Endothelial cell of umbilical vein (primary cell): ENCODE results near the gene ZNF106. TPM values are rescaled to one million over a fixed set of nuclear protein-coding genes. Genes with fewer than 3 reads are reported as not detected.

ENCODE experiments used
- BruUV-seq: library from RNA; stranded (reverse); fragments of 400-500 nt; replicated peaks from 2 replicates; lab custom pipeline; 2021; lab: Mats Ljungman, UMichigan
- CTCF ChIA-PET: fragments of 300-600, 350-600 bp; sonication (Branson Sonifier 250); formaldehyde crosslinking; loops from one replicate; lab custom pipeline; 2021; ENCODE audit warnings: antibody characterized with exemption, inconsistent platforms; lab: Charles Lee
- POLR2A ChIA-PET: fragments of 300-600, 350-600 bp; sonication (Branson Sonifier 250); formaldehyde crosslinking; loops from one replicate; lab custom pipeline; 2021; ENCODE audit warnings: antibody characterized with exemption, inconsistent platforms; lab: Charles Lee
- DNase-seq: peaks from one replicate; pipeline ENCODE4 v3.0.0-alpha.2; 2011; ENCODE audit warnings: low read depth, low spot score
- FAIRE-seq: peaks from 2 replicates; lab custom pipeline; 2011; peaks lifted over from hg19 to GRCh38; lab: Jason Lieb, UNC
- H2AFZ ChIP-seq: 2 replicates; pipeline ENCODE4 v1.6.0; 2012; ENCODE audit warnings: low read depth, low read length, control low read depth, inconsistent platforms
- H3K27ac ChIP-seq: 2 replicates; pipeline ENCODE4 v1.5.1; 2011; ENCODE audit warnings: low read depth, mild to moderate bottlenecking, control low read depth, low read length, moderate library complexity; ENCODE audit not compliant: insufficient read depth
- H3K27me3 ChIP-seq, 2 experiments: 2 replicates each; pipeline versions ENCODE4 v1.6.0 to v1.6.1; 2011; ENCODE audit warnings: low read length in 2 of 2, mixed read lengths in 1 of 2; ENCODE audit not compliant: control insufficient read depth in 2 of 2, insufficient read depth in 2 of 2
- H3K36me3 ChIP-seq, 2 experiments: 2 replicates in 1 of 2; 3 replicates in 1 of 2; pipeline ENCODE4 v1.5.1; 2011; ENCODE audit warnings: low read length in 2 of 2, mild to moderate bottlenecking in 1 of 2, moderate library complexity in 1 of 2; ENCODE audit not compliant: control insufficient read depth in 2 of 2, insufficient read depth in 2 of 2; ENCODE audit errors: extremely low read depth in 1 of 2
- H3K4me1 ChIP-seq: 3 replicates; pipeline ENCODE4 v1.5.1; 2011; ENCODE audit warnings: mild to moderate bottlenecking, low read length; ENCODE audit not compliant: control insufficient read depth, insufficient read depth; ENCODE audit errors: extremely low read depth
- H3K4me2 ChIP-seq: 2 replicates; pipeline ENCODE4 v1.6.1; 2011; ENCODE audit warnings: low read length, control low read depth, mixed read lengths; ENCODE audit not compliant: insufficient read depth
- H3K4me3 ChIP-seq, 3 experiments: fragments of 200-600 bp in 1 of 3; sonication (generic), shearing (Covaris generic) in 1 of 3; replicated peaks in 1 of 3; 2 replicates each; pipeline ENCODE4 v1.5.1; 2011 to 2016; ENCODE audit warnings: control low read depth in 3 of 3, low read length in 3 of 3, mild to moderate bottlenecking in 2 of 3, inconsistent platforms in 1 of 3, low read depth in 1 of 3, moderate library complexity in 1 of 3; ENCODE audit not compliant: insufficient read depth in 1 of 3
- H3K79me2 ChIP-seq: 2 replicates; pipeline ENCODE4 v1.6.0; 2012; ENCODE audit warnings: low read length, inconsistent platforms; ENCODE audit not compliant: control insufficient read depth, insufficient read depth
- H3K9ac ChIP-seq: replicated peaks from 2 replicates; pipeline ENCODE3; 2011; ENCODE audit warnings: low read length, control low read depth; ENCODE audit not compliant: insufficient read depth; ENCODE audit errors: extremely low read depth
- H3K9me1 ChIP-seq: replicated peaks from 3 replicates; pipeline ENCODE4 v1.6.0; 2011; ENCODE audit warnings: mild to moderate bottlenecking, low read length; ENCODE audit not compliant: control insufficient read depth, insufficient read depth; ENCODE audit errors: extremely low read depth
- H3K9me3 ChIP-seq: replicated peaks from 2 replicates; pipeline ENCODE4 v1.5.1; 2012; ENCODE audit warnings: low read length, inconsistent platforms; ENCODE audit not compliant: control insufficient read depth, insufficient read depth
- H4K20me1 ChIP-seq: replicated peaks from 2 replicates; pipeline ENCODE3; 2011; ENCODE audit warnings: mild to moderate bottlenecking, low read length; ENCODE audit not compliant: control insufficient read depth, insufficient read depth; ENCODE audit errors: extremely low read depth
- EZH2 ChIP-seq: IDR thresholded peaks from 2 replicates; pipeline ENCODE4 v1.6.1; 2012; ENCODE audit warnings: borderline replicate concordance, low read depth, mild to moderate bottlenecking, moderate library complexity, low read length, inconsistent platforms; ENCODE audit not compliant: severe bottlenecking
- FOS ChIP-seq: IDR thresholded peaks from 2 replicates; pipeline ENCODE4 v1.6.1; 2011; ENCODE audit warnings: mild to moderate bottlenecking, low read length, moderate library complexity, borderline replicate concordance; ENCODE audit not compliant: insufficient read depth
- GATA2 ChIP-seq: IDR thresholded peaks from 2 replicates; pipeline ENCODE4 v1.7.0; 2011; ENCODE audit warnings: low read depth, mild to moderate bottlenecking, moderate library complexity, mixed read lengths, low read length; ENCODE audit not compliant: insufficient read length, insufficient read depth
- JUN ChIP-seq: IDR thresholded peaks from 2 replicates; pipeline ENCODE4 v1.6.1; 2011; ENCODE audit warnings: borderline replicate concordance, low read depth; ENCODE audit not compliant: insufficient read length, insufficient read depth
- MAX ChIP-seq: IDR thresholded peaks from 2 replicates; pipeline ENCODE4 v1.6.1; 2011; ENCODE audit not compliant: insufficient read depth, insufficient read length
- MYC ChIP-seq: IDR thresholded peaks from one replicate; pipeline ENCODE4 v1.6.1; 2011; ENCODE audit warnings: mild to moderate bottlenecking, low read depth, low read length
- POLR2A ChIP-seq: IDR thresholded peaks from 2 replicates; pipeline ENCODE4 v1.6.1; 2012; ENCODE audit warnings: low read depth, mild to moderate bottlenecking, control low read depth, low read length
- POLR2AphosphoS5 ChIP-seq: IDR thresholded peaks from 2 replicates; pipeline ENCODE4 v1.6.1; 2012; ENCODE audit warnings: low read depth, mild to moderate bottlenecking, control low read depth, low read length, moderate library complexity; ENCODE audit not compliant: insufficient read depth
- dilution Hi-C: fragments of 300-500 bp; cut with MboI; formaldehyde crosslinking; loops from one replicate; pipeline ENCODE4 v1.15.0; 2019; ENCODE audit warnings: low sequenced_read_pairs; ENCODE audit not compliant: extremely low pct_ligation_motif_present
- intact Hi-C: fragments of 100-400 bp; cut with micrococcal nuclease; formaldehyde crosslinking; loops from one replicate; pipeline ENCODE4 v1.10.0; 2022
- polyA plus RNA-seq, 4 experiments: library from polyadenylated mRNA; depleted of rRNA in 3 of 4; stranded (reverse) in 3 of 4; unstranded in 1 of 4; fragments of >200 nt; gene quantifications; 2 replicates each; pipeline versions ENCODE4 v1.2.1 to v1.2.3, GENCODE V29; 2011 to 2012; ENCODE audit warnings: missing spikeins in 1 of 4
- total RNA-seq: library from RNA; stranded (reverse); gene quantifications from 2 replicates; pipeline ENCODE4 v1.2.3, GENCODE V29; 2021

The ZNF106 gene
- total and polyA plus RNA-seq, 2 donors (not counting 3 experiments of a cell fraction or from before 2014, with no cell fraction given) = 18.9 to 53.5 TPM

GRCh38 chr15:42368096-42368495 is 122.8 kb downstream of the ZNF106 start:
- no peaks in the 10 kb centered on the region for H4K20me1 ChIP-seq
- peaks cover 0 to 3% of the 10 kb centered on the region in 2 experiments for H3K27me3 ChIP-seq
- DNase-seq = no peak
- no peaks in the 10 kb centered on the region for H3K79me2 ChIP-seq
- FAIRE-seq = no peak
- TF ChIP-seq MAX (no peak), EZH2 (no peak), JUN (no peak), POLR2AphosphoS5 (no peak), FOS (no peak)
- no peak overlapping the region for H3K9ac ChIP-seq
- H3K4me2 ChIP-seq = no peak overlapping the region
- no peak overlapping the region for H3K27ac ChIP-seq
- no peaks in the 10 kb centered on the region for H3K4me1 ChIP-seq
- no TSS peak for BruUV-seq
- H3K36me3 ChIP-seq = no peaks in the 10 kb centered on the region
- no peaks in the 10 kb centered on the region for H3K9me1 ChIP-seq
- intact Hi-C loops (no loop called here), dilution Hi-C loops (no loop called here)
- H2AFZ ChIP-seq = no peak overlapping the region
- H3K4me3 ChIP-seq = no peak overlapping the region
- no peaks in the 10 kb centered on the region for H3K9me3 ChIP-seq
- ChIA-PET POLR2A (no interaction called here), CTCF (interaction anchor here (0.7 to 2.5 kb wide), 5 partner anchors 8 to 31 kb away, joined by 3 to 13 read pairs (median 4); no protein-coding TSS in a partner anchor)

GRCh38 chr15:42367041-42367440 is 123.9 kb downstream of the ZNF106 start:
- FAIRE-seq (no peak), DNase-seq (no peak)
- Histone ChIP-seq H3K4me3 (no peak overlapping the region), H3K9me1 (no peaks in the 10 kb centered on the region), H3K79me2 (no peaks in the 10 kb centered on the region), H3K9ac (no peak overlapping the region), H3K4me2 (no peak overlapping the region), H3K4me1 (no peaks in the 10 kb centered on the region), H3K36me3 (no peaks in the 10 kb centered on the region), H2AFZ (no peak overlapping the region), H3K27ac (no peak overlapping the region), H3K9me3 (no peaks in the 10 kb centered on the region), H3K27me3 (peaks cover 0 to 3% of the 10 kb centered on the region in 2 experiments), H4K20me1 (no peaks in the 10 kb centered on the region)
- POLR2A ChIA-PET = no interaction called here
- no TSS peak for BruUV-seq
- CTCF ChIA-PET = interaction anchor here (0.5 to 2.5 kb wide), 5 partner anchors 11 to 709 kb away, joined by 3 to 13 read pairs (median 4); no protein-coding TSS in a partner anchor
- dilution Hi-C loops (no loop called here), intact Hi-C loops (no loop called here)
- TF ChIP-seq MAX (no peak), POLR2A (no peak), GATA2 (no peak), MYC (no peak)
